ENCODE data around the gene SPHK2.

- no peak for TF ChIP-seq POLR2A (IDR thresholded peaks at IDR 0.05)
- TF ChIP-seq CTCF (IDR thresholded peaks at IDR 0.05): no peak
Observed at GRCh38 chr19:48609571-48610108, 9.7 kb upstream of the SPHK2 start.
